GM10266 (cell line): ENCODE measurements around the gene B4GALT6.

Source experiments
- DNase-seq: peaks from one replicate; pipeline ENCODE4 v3.0.0; 2012; ENCODE audit errors: extremely low spot score
- TF ChIP-seq, protein P1 (sequence below): IDR thresholded peaks from 2 replicates; pipeline ENCODE4 v1.5.1; 2012; ENCODE audit warnings: mild to moderate bottlenecking, low read depth; ENCODE audit not compliant: control insufficient read depth, insufficient read depth; ENCODE audit errors: missing control alignments

Gene B4GALT6

DNA sequence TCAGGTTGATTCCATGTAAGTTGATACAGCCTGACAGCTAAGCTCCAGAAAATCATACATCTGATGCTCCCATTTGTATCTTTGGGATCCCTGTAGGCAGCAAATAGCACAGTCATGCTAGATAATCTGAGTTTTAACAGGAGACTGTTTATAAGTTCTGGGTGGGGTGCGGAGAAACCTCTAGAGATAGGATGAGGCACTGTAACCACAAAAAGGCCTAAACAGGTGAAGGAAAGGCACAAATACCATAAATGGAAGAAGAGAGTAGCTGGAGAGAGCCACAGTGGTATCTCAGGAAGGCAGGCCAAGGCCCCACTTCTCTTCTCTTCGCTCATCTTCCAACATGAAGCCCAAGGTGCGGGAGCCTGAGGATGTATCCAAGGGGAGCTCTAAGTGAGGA, 18.1 kb upstream of the B4GALT6 start:
- TF ChIP-seq, protein P1, sequence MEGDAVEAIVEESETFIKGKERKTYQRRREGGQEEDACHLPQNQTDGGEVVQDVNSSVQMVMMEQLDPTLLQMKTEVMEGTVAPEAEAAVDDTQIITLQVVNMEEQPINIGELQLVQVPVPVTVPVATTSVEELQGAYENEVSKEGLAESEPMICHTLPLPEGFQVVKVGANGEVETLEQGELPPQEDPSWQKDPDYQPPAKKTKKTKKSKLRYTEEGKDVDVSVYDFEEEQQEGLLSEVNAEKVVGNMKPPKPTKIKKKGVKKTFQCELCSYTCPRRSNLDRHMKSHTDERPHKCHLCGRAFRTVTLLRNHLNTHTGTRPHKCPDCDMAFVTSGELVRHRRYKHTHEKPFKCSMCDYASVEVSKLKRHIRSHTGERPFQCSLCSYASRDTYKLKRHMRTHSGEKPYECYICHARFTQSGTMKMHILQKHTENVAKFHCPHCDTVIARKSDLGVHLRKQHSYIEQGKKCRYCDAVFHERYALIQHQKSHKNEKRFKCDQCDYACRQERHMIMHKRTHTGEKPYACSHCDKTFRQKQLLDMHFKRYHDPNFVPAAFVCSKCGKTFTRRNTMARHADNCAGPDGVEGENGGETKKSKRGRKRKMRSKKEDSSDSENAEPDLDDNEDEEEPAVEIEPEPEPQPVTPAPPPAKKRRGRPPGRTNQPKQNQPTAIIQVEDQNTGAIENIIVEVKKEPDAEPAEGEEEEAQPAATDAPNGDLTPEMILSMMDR, result no peak

GRCh38 chr18:31701744-31702143, 17.4 kb upstream of the B4GALT6 start:
- TF ChIP-seq, protein P1, result no peak

More for the DNA sequence above, 18.1 kb upstream of the B4GALT6 start:
- DNase-seq, result no peak

DNA sequence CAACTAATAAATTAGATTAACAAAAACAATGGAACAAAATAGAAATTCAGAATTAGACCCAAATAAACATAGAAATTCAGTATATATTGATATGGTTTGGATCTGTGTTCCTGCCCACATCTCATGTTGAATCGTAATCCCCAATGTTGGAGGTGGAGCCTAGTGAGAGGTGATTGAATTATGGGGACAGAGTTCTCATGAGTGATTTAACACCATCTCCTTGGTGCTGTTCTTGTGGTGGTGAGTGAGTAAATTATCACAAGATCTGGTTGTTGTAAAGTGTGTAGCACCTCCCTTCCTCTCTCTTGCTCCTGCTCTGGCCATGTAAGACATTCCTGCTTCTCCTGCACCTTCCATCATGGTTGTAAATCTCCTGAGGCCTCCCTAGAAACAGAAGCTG, 16.6 kb upstream of the B4GALT6 start:
- no peak for DNase-seq
- TF ChIP-seq, protein P1, result no peak

More at GRCh38 chr18:31701744-31702143, 17.4 kb upstream of the B4GALT6 start:
- no peak for DNase-seq

DNA sequence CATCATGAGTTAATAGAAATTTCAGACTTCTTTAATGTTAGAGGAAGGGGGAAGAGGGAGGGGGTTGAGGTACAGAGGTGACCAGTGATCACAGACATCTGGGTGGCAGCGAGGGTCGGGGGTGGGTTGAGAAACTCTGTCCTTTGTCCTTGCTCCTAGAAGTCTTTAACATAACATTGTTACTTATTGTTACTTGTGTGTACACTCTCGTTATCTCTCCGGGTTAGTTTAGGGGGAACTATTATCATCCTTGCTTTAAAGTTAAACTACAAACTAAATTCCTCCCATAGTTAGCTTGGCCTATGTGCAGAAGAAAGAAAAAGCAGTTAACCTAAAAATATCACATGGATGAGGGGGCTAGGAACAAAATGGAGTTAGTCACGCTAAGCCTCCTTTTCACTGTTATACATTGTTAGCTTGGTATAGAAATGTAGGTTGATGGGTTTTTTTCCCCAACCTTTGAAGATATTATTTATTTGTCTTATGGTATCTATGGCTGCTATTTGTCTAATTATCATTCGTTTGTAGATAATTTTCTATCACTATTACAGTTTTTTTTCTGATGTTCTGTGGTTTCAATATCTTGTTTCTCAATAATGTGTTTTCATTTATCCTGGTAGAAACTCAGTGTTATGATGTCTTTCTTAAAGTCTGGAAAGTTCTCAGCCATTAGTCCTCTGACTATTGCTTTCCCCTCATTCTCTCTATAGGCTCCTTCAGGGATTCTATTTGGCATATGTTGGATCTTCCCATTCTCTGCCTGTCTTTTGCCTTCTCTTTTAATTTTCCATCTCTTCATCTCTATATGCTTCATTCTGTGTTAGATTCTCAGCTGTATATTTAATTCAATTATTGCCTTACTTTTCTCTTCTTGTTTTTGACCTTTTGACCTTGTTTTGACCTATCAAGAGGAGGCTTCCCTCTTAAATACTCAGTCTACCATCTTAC, 13.2 kb upstream of the B4GALT6 start:
- no peak for DNase-seq
- TF ChIP-seq, protein P1, result no peak

DNA sequence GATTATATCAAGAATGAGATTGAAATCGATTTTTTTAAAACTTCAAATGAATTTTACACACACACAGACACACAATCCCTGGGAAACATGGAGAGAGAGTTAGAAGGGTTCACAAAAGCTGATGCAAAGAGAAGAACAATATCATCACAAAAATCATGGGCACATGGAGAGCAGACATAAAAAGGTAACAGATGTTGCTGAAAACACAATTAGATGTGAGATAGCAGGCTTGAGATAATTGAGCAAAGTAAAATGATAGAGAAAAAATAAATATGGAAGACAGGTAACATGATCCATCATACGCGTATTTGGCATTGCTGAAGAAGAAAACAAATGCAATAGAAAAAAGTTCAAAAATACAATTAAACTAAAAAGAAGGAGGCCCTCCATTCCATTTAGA, 11.6 kb upstream of the B4GALT6 start:
- DNase-seq, result no peak
- TF ChIP-seq, protein P1, result no peak

DNA sequence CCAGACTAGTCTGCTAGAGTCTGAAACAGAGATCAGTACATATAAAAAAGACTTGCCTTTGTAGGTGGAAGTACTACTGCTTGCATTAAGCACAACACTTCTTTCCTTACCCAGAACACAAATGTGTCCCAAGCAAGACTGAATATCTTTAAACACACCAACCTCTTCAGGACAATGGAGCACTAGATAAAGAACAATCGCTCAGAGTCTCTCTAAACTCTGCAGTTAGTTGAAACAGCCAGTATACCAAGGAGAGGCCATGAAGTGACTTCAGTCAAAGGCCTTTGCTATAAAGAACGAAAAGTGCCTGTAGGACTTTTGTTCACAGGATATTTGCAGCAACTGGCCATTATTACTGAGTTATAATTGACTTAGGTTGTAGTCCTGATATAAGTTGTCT, 9.9 kb upstream of the B4GALT6 start:
- TF ChIP-seq, protein P1, result no peak
- DNase-seq, result no peak

GRCh38 chr18:31688606-31689005, 4.2 kb upstream of the B4GALT6 start:
- DNase-seq, result no peak
- TF ChIP-seq, protein P1, result no peak
